Mucosa of descending colon (tissue), 3 donors: ENCODE measurements around the gene STAM. TPM values are rescaled to one million over a fixed set of nuclear protein-coding genes. Genes with fewer than 3 reads are reported as not detected.

Experiments
- ATAC-seq: fragments of 200-7000 bp; cut with Tn5 transposase; one replicate; pipeline ENCODE4 v1.9.1; 2020; ENCODE audit warnings: mild to moderate bottlenecking, moderate library complexity
- DNase-seq, 3 donors: peaks; one replicate each; pipeline ENCODE4 v3.0.0-alpha.2; 2020
- H3K36me3 ChIP-seq: fragments of 200-600 bp; one replicate; pipeline ENCODE4 v1.8.0; 2021; ENCODE audit warnings: low read depth, mild to moderate bottlenecking
- H3K4me1 ChIP-seq: fragments of 200-600 bp; one replicate; pipeline ENCODE4 v1.8.0; 2021; ENCODE audit warnings: low read depth, mild to moderate bottlenecking
- H3K4me3 ChIP-seq: fragments of 200-600 bp; one replicate; pipeline ENCODE4 v1.8.0; 2021; ENCODE audit warnings: mild to moderate bottlenecking
- H3K9me3 ChIP-seq: fragments of 200-600 bp; one replicate; pipeline ENCODE4 v1.8.0; 2021; ENCODE audit warnings: mild to moderate bottlenecking
- intact Hi-C, 2 donors: fragments of 100-400 bp; cut with DNase I in 1 of 2; cut with micrococcal nuclease in 1 of 2; formaldehyde crosslinking; loops; one replicate each; pipeline versions ENCODE4 v1.11.0 to v1.11.1; 2022; cut with DNase I, micrococcal nuclease
- long read RNA-seq, 2 donors: library from polyadenylated mRNA; unstranded; transcript quantifications; one replicate each; pipeline ENCODE4 v2.0.0, GENCODE V29; 2019 to 2021
- total RNA-seq, 3 donors: library from RNA; stranded (reverse); fragmentation: NEBNext Ultra II Directional in 2 of 3; extraction: Animal tissue kit (Norgen Biotek cat#: 25700) in 2 of 3; gene quantifications; one replicate each; pipeline versions ENCODE4 v1.2.1 to v1.2.4, GENCODE V29; 2021 to 2023
- TF ChIP-seq, protein P1 (sequence below): fragments of 200-600 bp; IDR thresholded peaks from one replicate; pipeline ENCODE4 v1.8.0; 2022; ENCODE audit warnings: antibody characterized with exemption, mild to moderate bottlenecking
- donor health status: DM: no; HTN: no; CAD: no; lungs with moderate emphysema.
- donor health status: DM: no; HTN: no; CAD: no.
- donor health status: DM: no; HTN: yes; CAD: no.

The STAM gene
- 10 to 100 TPM; 16.4 to 17.8 (median 17.6) TPM for total RNA-seq
- long read RNA-seq, donor 1, transcript STAM-202 (14 exons, 2,972 nt), result major isoform, 15 of 18 reads
- long read RNA-seq, donor 1, partial matches to known transcripts, result 2 of 18 reads
- long read RNA-seq, donor 1, other reads (novel, unspliced or antisense), result 1 of 18 reads
- long read RNA-seq, donor 2, partial matches to known transcripts, result 1 of 8 reads
- long read RNA-seq, donor 2, other reads (novel, unspliced or antisense), result 4 of 8 reads

GRCh38 chr10:17643755-17644484 is at the start of gene STAM:
Gene STAM (plus strand): TSS chr10:17644151. CDS start chr10:17644340, 189 bp downstream.
- Histone ChIP-seq H3K4me3 (peak within 1 kb of the TSS; percentile 41), H3K36me3 (no peaks in the 10 kb centered on the region), H3K9me3 (no peaks in the 10 kb centered on the region), H3K4me1 (peaks cover 22% of the 10 kb centered on the region)
- TF ChIP-seq, protein P1, sequence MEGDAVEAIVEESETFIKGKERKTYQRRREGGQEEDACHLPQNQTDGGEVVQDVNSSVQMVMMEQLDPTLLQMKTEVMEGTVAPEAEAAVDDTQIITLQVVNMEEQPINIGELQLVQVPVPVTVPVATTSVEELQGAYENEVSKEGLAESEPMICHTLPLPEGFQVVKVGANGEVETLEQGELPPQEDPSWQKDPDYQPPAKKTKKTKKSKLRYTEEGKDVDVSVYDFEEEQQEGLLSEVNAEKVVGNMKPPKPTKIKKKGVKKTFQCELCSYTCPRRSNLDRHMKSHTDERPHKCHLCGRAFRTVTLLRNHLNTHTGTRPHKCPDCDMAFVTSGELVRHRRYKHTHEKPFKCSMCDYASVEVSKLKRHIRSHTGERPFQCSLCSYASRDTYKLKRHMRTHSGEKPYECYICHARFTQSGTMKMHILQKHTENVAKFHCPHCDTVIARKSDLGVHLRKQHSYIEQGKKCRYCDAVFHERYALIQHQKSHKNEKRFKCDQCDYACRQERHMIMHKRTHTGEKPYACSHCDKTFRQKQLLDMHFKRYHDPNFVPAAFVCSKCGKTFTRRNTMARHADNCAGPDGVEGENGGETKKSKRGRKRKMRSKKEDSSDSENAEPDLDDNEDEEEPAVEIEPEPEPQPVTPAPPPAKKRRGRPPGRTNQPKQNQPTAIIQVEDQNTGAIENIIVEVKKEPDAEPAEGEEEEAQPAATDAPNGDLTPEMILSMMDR, result no peak
- DNase-seq (peak; percentile 93 to 96 (median 93)), ATAC-seq (peak; percentile 93)
- intact Hi-C loops, result no loop called here

DNA sequence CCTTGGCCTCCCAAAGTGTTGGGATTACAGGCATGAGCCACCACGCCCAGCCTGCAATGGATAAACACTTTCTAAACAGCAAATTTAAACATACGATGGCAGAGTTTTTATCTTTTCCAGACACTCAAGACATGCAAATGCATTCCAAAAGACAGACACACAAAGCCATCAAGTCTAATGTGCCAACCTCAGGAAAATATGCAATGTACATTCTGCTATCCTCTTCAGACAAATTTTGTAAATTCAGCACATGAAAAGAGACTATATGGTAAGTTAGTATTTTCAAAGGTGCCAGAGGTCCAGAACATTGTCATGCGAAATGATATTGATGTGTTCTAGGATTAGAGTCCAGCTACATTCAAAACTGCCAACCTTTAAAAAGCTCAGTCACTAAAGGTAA is 46.6 kb upstream of the STAM start:
- TF ChIP-seq, protein P1, result no peak
- intact Hi-C loops, result no loop called here

DNA sequence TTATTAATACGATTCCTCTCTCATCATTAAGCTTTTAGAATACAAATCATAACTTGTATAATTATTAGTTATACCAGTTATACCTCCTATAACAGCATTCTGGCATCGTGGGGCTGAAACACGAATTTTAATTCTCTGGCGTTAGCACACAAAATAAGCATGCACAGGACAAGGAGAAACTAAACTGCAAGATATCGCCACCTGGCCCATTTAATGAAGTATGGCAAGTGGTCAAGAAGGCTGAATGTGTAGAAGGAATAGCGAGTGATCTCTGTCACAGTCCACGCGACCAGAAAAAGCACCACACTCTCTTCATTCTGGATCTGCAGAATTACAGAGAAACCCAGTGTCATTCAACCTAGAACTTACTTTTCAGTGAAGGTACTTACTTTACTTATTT is 44.9 kb upstream of the STAM start:
- no peaks in the 10 kb centered on the region for H3K9me3 ChIP-seq
- TF ChIP-seq, protein P1, result no peak
- no peak for ATAC-seq
- no peak overlapping the region for H3K4me3 ChIP-seq
- H3K4me1 ChIP-seq, result no peaks in the 10 kb centered on the region
- H3K36me3 ChIP-seq, result no peaks in the 10 kb centered on the region
- DNase-seq, result no peak
- intact Hi-C loops, result no loop called here

More for the DNA sequence above, 46.6 kb upstream of the STAM start:
- H3K36me3 ChIP-seq, result no peaks in the 10 kb centered on the region
- H3K4me3 ChIP-seq, result no peak overlapping the region
- no peak for ATAC-seq
- no peaks in the 10 kb centered on the region for H3K4me1 ChIP-seq
- no peak for DNase-seq
- no peaks in the 10 kb centered on the region for H3K9me3 ChIP-seq

DNA sequence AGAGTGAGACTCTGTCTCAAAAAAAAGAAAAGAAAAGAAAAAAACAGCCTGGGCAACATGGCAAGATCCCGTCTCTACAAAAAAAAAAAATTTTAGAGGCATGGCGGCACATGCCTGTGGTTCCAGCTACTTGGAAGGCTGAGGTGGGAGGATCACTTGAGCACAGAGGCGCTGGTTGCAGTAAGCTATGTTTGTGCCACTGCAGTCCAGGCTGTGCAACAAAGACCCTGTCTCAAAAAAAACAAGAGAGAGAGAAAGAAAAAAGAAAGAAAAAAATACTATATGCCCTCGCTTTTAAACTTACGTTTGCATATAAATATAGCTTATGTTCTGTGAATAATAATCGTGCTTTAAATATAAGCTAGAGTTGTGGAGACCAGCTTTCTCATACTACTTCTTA is 38.0 kb upstream of the STAM start:
- ATAC-seq, result no peak
- Histone ChIP-seq H3K9me3 (no peaks in the 10 kb centered on the region), H3K4me3 (no peak overlapping the region), H3K4me1 (no peaks in the 10 kb centered on the region), H3K36me3 (no peaks in the 10 kb centered on the region)
- intact Hi-C loops, result loop anchor here (5.0 to 10.0 kb wide), 2 partner anchors 139 to 141 kb away; no protein-coding TSS in a partner anchor
- TF ChIP-seq, protein P1, result no peak
- DNase-seq, result no peak

- Histone ChIP-seq H3K4me1 (no peaks in the 10 kb centered on the region), H3K4me3 (no peak overlapping the region), H3K36me3 (no peaks in the 10 kb centered on the region), H3K9me3 (no peaks in the 10 kb centered on the region)
- ATAC-seq, result no peak
- intact Hi-C loops, result loop anchor here (5.0 to 10.0 kb wide), 2 partner anchors 138 to 141 kb away; no protein-coding TSS in a partner anchor
- TF ChIP-seq, protein P1, result no peak
- DNase-seq, result no peak
These were observed 37.4 kb upstream of the STAM start for GRCh38 chr10:17606547-17607040.
